Measurements from ENCODE around the gene PBX3. TPM values are rescaled to one million over a fixed set of nuclear protein-coding genes. Genes with fewer than 3 reads are reported as not detected.

Gene PBX3
- total and polyA plus RNA-seq, 2 donors (not counting 1 experiment from before 2014, with no cell fraction given): 15.5 to 39.0 TPM

DNA sequence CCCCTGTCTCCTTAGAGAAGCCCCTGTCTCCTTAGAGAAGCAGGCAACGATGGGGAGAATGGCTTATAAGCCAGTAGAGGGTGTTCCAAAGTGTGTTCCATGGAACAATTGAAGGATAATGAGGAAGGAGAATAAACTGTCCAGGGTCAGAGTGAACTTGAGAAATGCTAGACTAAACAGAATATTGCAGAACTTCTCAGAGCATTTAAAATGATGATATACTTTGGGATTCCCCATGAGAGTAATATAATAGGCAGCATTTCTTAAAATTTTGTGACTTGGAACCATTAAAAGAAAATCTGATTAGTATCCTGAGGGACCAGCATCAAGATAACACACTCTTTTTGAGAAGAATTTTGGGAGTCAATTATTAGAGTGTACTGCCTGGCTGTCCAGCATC lies 116.8 kb downstream of the PBX3 start:
- POLR2A ChIA-PET: no interaction called here
- peaks cover 0 to 6% (median 2%) of the 10 kb centered on the region in 3 donors for H3K9me3 ChIP-seq (ENCODE audit: control extremely low read depth in 1 of 3, control insufficient read depth in 2 of 3, insufficient read depth in 1 of 3, low read length in 2 of 3)
- no peak overlapping the region for H3K27ac Mint-ChIP-seq
- no peak overlapping the region for H3K9ac ChIP-seq (ENCODE audit: low read length)
- CTCF ChIA-PET: no interaction called here
- TF ChIP-seq, protein P1, sequence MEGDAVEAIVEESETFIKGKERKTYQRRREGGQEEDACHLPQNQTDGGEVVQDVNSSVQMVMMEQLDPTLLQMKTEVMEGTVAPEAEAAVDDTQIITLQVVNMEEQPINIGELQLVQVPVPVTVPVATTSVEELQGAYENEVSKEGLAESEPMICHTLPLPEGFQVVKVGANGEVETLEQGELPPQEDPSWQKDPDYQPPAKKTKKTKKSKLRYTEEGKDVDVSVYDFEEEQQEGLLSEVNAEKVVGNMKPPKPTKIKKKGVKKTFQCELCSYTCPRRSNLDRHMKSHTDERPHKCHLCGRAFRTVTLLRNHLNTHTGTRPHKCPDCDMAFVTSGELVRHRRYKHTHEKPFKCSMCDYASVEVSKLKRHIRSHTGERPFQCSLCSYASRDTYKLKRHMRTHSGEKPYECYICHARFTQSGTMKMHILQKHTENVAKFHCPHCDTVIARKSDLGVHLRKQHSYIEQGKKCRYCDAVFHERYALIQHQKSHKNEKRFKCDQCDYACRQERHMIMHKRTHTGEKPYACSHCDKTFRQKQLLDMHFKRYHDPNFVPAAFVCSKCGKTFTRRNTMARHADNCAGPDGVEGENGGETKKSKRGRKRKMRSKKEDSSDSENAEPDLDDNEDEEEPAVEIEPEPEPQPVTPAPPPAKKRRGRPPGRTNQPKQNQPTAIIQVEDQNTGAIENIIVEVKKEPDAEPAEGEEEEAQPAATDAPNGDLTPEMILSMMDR (IDR thresholded peaks at IDR 0.05): no peak
- no peak for TF ChIP-seq EZH2 (IDR thresholded peaks at IDR 0.05; ENCODE audit: borderline replicate concordance, insufficient read depth, low read depth, low read length, poor library complexity, severe bottlenecking)
- no peak overlapping the region for H3K4me2 ChIP-seq (replicated peaks; ENCODE audit: low read depth, low read length, poor library complexity, severe bottlenecking)
- no peak overlapping the region for H3K27ac ChIP-seq (ENCODE audit: low read length in 2 of 2)
- H3K36me3 ChIP-seq (replicated peaks in 1 of 2; ENCODE audit: control extremely low read depth in 1 of 2, control insufficient read depth in 1 of 2, extremely low read depth in 1 of 2, insufficient read depth in 2 of 2, low read length in 1 of 2): peaks cover 0 to 2% of the 10 kb centered on the region in 2 experiments
- H2AFZ ChIP-seq (ENCODE audit: insufficient read depth, low read depth, low read length, poor library complexity, severe bottlenecking): no peak overlapping the region
- no peak overlapping the region for H3K4me3 ChIP-seq (ENCODE audit: control extremely low read depth in 1 of 5, extremely low read depth in 1 of 5, insufficient read depth in 1 of 5, low read depth in 2 of 5, low read length in 4 of 5)
- ATAC-seq (ENCODE audit: low read depth) (no peak), DNase-seq (no peak)
- no peaks in the 10 kb centered on the region for H3K9me3 Mint-ChIP-seq (ENCODE audit: insufficient read depth)
- H4K20me1 ChIP-seq (ENCODE audit: control insufficient read depth, insufficient read depth, low read length, poor library complexity, severe bottlenecking): peaks cover 3% of the 10 kb centered on the region
- no peaks in the 10 kb centered on the region for H3K27me3 Mint-ChIP-seq
- H3K4me1 ChIP-seq (ENCODE audit: control insufficient read depth in 2 of 2, insufficient read depth in 2 of 2, low read length in 2 of 2): no peaks in the 10 kb centered on the region
- H3K79me2 ChIP-seq (ENCODE audit: control insufficient read depth, insufficient read depth, low read length): peaks cover 27% of the 10 kb centered on the region
- H3K4me3 Mint-ChIP-seq: no peak overlapping the region
- WGBS (ENCODE audit: insufficient coverage): 100% methylated on average over 1 of the region's 1 CpG
- peaks cover 6% of the 10 kb centered on the region for H3K4me1 Mint-ChIP-seq
- intact Hi-C loops (cut with micrococcal nuclease): no loop called here
- H3K27me3 ChIP-seq (replicated peaks in 1 of 4; ENCODE audit: control extremely low read depth in 1 of 4, control insufficient read depth in 3 of 4, insufficient read depth in 4 of 4, low read length in 3 of 4): no peaks in the 10 kb centered on the region

DNA sequence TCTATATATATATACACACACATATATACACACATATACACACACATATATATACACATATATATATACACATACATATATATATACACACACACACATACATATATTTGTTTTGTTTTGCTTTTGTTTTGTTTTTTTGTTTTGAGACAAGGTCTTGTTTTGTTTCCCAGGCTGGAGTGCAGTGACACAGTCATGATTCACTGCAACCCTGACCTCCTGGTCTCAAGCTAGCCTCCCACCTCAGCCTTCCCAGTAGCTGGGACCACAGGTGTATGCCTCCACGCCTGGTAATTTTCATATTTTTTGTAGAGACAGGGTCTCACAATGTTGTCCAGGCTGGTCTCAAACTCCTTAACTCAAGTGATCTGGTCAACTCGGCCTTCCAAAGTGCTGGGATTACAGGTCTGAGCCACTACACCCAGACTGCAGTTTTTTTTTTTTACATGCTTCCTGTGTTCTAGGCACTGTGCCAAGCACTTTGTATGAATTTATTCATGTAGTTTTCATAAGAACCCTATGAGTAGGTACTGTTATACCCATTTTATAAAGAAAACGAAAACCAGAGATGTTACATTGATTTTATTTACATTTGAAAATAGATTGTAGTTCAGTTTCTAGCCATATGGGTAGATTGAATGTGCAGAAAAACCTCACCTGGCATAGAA lies 120.7 kb downstream of the PBX3 start:
- no peak overlapping the region for H3K27ac Mint-ChIP-seq

More for the DNA sequence above, 120.7 kb downstream of the PBX3 start:
- H3K4me1 ChIP-seq (ENCODE audit: control insufficient read depth in 2 of 2, insufficient read depth in 2 of 2, low read length in 2 of 2): no peaks in the 10 kb centered on the region
- H3K27ac ChIP-seq (ENCODE audit: low read length in 2 of 2): no peak overlapping the region
- H3K4me1 Mint-ChIP-seq: peaks cover 4% of the 10 kb centered on the region
- H4K20me1 ChIP-seq (ENCODE audit: control insufficient read depth, insufficient read depth, low read length, poor library complexity, severe bottlenecking): no peaks in the 10 kb centered on the region
- no peaks in the 10 kb centered on the region for H3K36me3 ChIP-seq (replicated peaks in 1 of 2; ENCODE audit: control extremely low read depth in 1 of 2, control insufficient read depth in 1 of 2, extremely low read depth in 1 of 2, insufficient read depth in 2 of 2, low read length in 1 of 2)
- CTCF ChIA-PET: no interaction called here
- no CpG with 5 or more reads among the region's 3 CpGs for WGBS (ENCODE audit: insufficient coverage)
- intact Hi-C loops (cut with micrococcal nuclease): no loop called here
- H3K79me2 ChIP-seq (ENCODE audit: control insufficient read depth, insufficient read depth, low read length): peaks cover 9% of the 10 kb centered on the region
- ATAC-seq (ENCODE audit: low read depth) (no peak), DNase-seq (no peak)
- no peak overlapping the region for H2AFZ ChIP-seq (ENCODE audit: insufficient read depth, low read depth, low read length, poor library complexity, severe bottlenecking)
- no peaks in the 10 kb centered on the region for H3K9me3 ChIP-seq (ENCODE audit: control extremely low read depth in 1 of 3, control insufficient read depth in 2 of 3, insufficient read depth in 1 of 3, low read length in 2 of 3)
- no peaks in the 10 kb centered on the region for H3K9me3 Mint-ChIP-seq (ENCODE audit: insufficient read depth)
- H3K9ac ChIP-seq (ENCODE audit: low read length): no peak overlapping the region
- H3K27me3 Mint-ChIP-seq: no peaks in the 10 kb centered on the region
- no peak for TF ChIP-seq EZH2 (IDR thresholded peaks at IDR 0.05; ENCODE audit: borderline replicate concordance, insufficient read depth, low read depth, low read length, poor library complexity, severe bottlenecking)
- TF ChIP-seq, protein P1 (IDR thresholded peaks at IDR 0.05): no peak
- no peak overlapping the region for H3K4me3 ChIP-seq (ENCODE audit: control extremely low read depth in 1 of 5, extremely low read depth in 1 of 5, insufficient read depth in 1 of 5, low read depth in 2 of 5, low read length in 4 of 5)
- H3K27me3 ChIP-seq (replicated peaks in 1 of 4; ENCODE audit: control extremely low read depth in 1 of 4, control insufficient read depth in 3 of 4, insufficient read depth in 4 of 4, low read length in 3 of 4): no peaks in the 10 kb centered on the region
- POLR2A ChIA-PET: no interaction called here
- H3K4me2 ChIP-seq (replicated peaks; ENCODE audit: low read depth, low read length, poor library complexity, severe bottlenecking): no peak overlapping the region
- H3K4me3 Mint-ChIP-seq: no peak overlapping the region

Data from B cell (primary cell).